Measurements from ENCODE around the gene WDR35.
A peak's percentile ranks its signal among the peaks of the same experiment; 100 is the strongest.
"Not testable (repeated sequence)": the region's sequence is repeated elsewhere in the genome, so short reads cannot be mapped to it uniquely, and the experiment has no call there.

The WDR35 gene

GRCh38 chr2:19933351-19933981 is 56.4 kb downstream of the WDR35 start:
- DNase-seq: no peak

- no peak for DNase-seq
These were observed 57.0 kb downstream of the WDR35 start for GRCh38 chr2:19932928-19933327.

- DNase-seq: no peak
These were observed 60.7 kb downstream of the WDR35 start for GRCh38 chr2:19929226-19929625.

- DNase-seq: not testable (repeated sequence)
These were observed 62.1 kb downstream of the WDR35 start for GRCh38 chr2:19927816-19928215.

GRCh38 chr2:19924526-19924925 is 65.4 kb downstream of the WDR35 start:
- not testable (repeated sequence) for DNase-seq

- DNase-seq: not testable (repeated sequence)
These were observed 67.7 kb downstream of the WDR35 start for GRCh38 chr2:19922188-19922587.

GRCh38 chr2:19916385-19916950 is 73.4 kb downstream of the WDR35 start:
- no peak for DNase-seq

- DNase-seq: no peak
These were observed 75.5 kb downstream of the WDR35 start for GRCh38 chr2:19914266-19914975.

- no peak for DNase-seq
These were observed 77.9 kb downstream of the WDR35 start for GRCh38 chr2:19911808-19912509.

GRCh38 chr2:19902216-19902740 is 87.6 kb downstream of the WDR35 start:
- no peak for DNase-seq

GRCh38 chr2:19901442-19902215 is 88.3 kb downstream of the WDR35 start, which contains the start of gene TTC32:
Gene TTC32, minus strand, starts transcription at chr2:19901983. Its CDS starts 129 bp downstream, at chr2:19901854.
- DNase-seq: peak; percentile 94

- DNase-seq: no peak
These were observed 88.9 kb downstream of the WDR35 start for GRCh38 chr2:19900931-19901441.

GRCh38 chr2:19899985-19900930 is 89.6 kb downstream of the WDR35 start:
- peak; percentile 42 to 48 for DNase-seq

GRCh38 chr2:19898592-19899329 is 91.1 kb downstream of the WDR35 start:
- no peak for DNase-seq

- no peak for DNase-seq
These were observed 92.2 kb downstream of the WDR35 start for GRCh38 chr2:19897623-19898245.

GRCh38 chr2:19895535-19895934 is 94.4 kb downstream of the WDR35 start:
- no peak for DNase-seq

- DNase-seq: no peak
These were observed 95.6 kb downstream of the WDR35 start for GRCh38 chr2:19894134-19894792.

- DNase-seq: no peak
These were observed 96.3 kb downstream of the WDR35 start for GRCh38 chr2:19893520-19894133.

- not testable (repeated sequence) for DNase-seq
These were observed 97.9 kb downstream of the WDR35 start for GRCh38 chr2:19891971-19892370.
